CD14-positive monocyte (primary cell): ENCODE measurements around the gene OSBPL10. TPM values are rescaled to one million over a fixed set of nuclear protein-coding genes. Genes with fewer than 3 reads are reported as not detected.

Experiments
- DNase-seq, 3 donors: peaks; one replicate each; pipeline ENCODE4 v3.0.0-alpha.2; 2011 to 2022
- H2AFZ ChIP-seq: 2 replicates; pipeline ENCODE4 v1.6.0; 2012; ENCODE audit warnings: mild to moderate bottlenecking, low read depth, low read length, inconsistent platforms; ENCODE audit not compliant: insufficient read depth, poor library complexity, severe bottlenecking
- H3K27ac ChIP-seq, 2 donors: 1 replicate in 1 of 2; 2 replicates in 1 of 2; pipeline ENCODE4 v1.5.1; 2012 to 2013; ENCODE audit warnings: low read length in 2 of 2, control low read depth in 1 of 2, inconsistent platforms in 1 of 2, low read depth in 1 of 2, mild to moderate bottlenecking in 1 of 2
- H3K27me3 ChIP-seq, 2 donors: one replicate each; pipeline versions ENCODE4 v1.6.0 to v1.6.1; 2011 to 2013; ENCODE audit warnings: low read length in 2 of 2; ENCODE audit not compliant: control insufficient read depth in 2 of 2, insufficient read depth in 2 of 2
- H3K36me3 ChIP-seq, 2 donors: replicated peaks in 1 of 2; 1 replicate in 1 of 2; 2 replicates in 1 of 2; pipeline versions ENCODE4 v1.5.1 to v1.6.1; 2012 to 2013; ENCODE audit warnings: low read length in 2 of 2, control low read depth in 1 of 2, inconsistent platforms in 1 of 2, mild to moderate bottlenecking in 1 of 2; ENCODE audit not compliant: insufficient read depth in 2 of 2, control insufficient read depth in 1 of 2
- H3K4me1 ChIP-seq, 2 donors: 1 replicate in 1 of 2; 2 replicates in 1 of 2; pipeline versions ENCODE4 v1.5.1 to v1.6.1; 2012 to 2013; ENCODE audit warnings: low read length in 2 of 2, control low read depth in 1 of 2, inconsistent platforms in 1 of 2, mild to moderate bottlenecking in 1 of 2, moderate library complexity in 1 of 2; ENCODE audit not compliant: insufficient read depth in 2 of 2, control insufficient read depth in 1 of 2
- H3K4me2 ChIP-seq: replicated peaks from 2 replicates; pipeline ENCODE3; 2012; ENCODE audit warnings: low read length, moderate library complexity, mild to moderate bottlenecking; ENCODE audit not compliant: poor library complexity, severe bottlenecking; ENCODE audit errors: extremely low read depth
- H3K4me3 ChIP-seq, 3 experiments: fragments of 200-600 bp in 1 of 3; sonication (generic) in 1 of 3; replicated peaks in 1 of 3; 1 replicate in 2 of 3; 2 replicates in 1 of 3; pipeline ENCODE4 v1.5.1; 2011 to 2013; ENCODE audit warnings: low read length in 3 of 3, mild to moderate bottlenecking in 3 of 3, control low read depth in 2 of 3, low read depth in 2 of 3, inconsistent platforms in 1 of 3, moderate library complexity in 1 of 3
- H3K79me2 ChIP-seq: 2 replicates; pipeline ENCODE4 v1.6.0; 2012; ENCODE audit warnings: mild to moderate bottlenecking, control low read depth, inconsistent platforms, low read length, moderate library complexity; ENCODE audit not compliant: insufficient read depth
- H3K9ac ChIP-seq: 2 replicates; pipeline ENCODE4 v1.6.0; 2017; ENCODE audit warnings: low read length, mild to moderate bottlenecking; ENCODE audit not compliant: insufficient read depth, poor library complexity, severe bottlenecking
- H3K9me3 ChIP-seq, 2 donors: replicated peaks in 1 of 2; 1 replicate in 1 of 2; 2 replicates in 1 of 2; pipeline versions ENCODE4 v1.5.1 to v1.6.1; 2012 to 2013; ENCODE audit warnings: low read length in 2 of 2, control low read depth in 1 of 2; ENCODE audit not compliant: control insufficient read depth in 1 of 2, insufficient read depth in 1 of 2
- H4K20me1 ChIP-seq: 2 replicates; pipeline ENCODE4 v1.6.0; 2012; ENCODE audit warnings: mild to moderate bottlenecking, low read length, control low read depth, moderate library complexity; ENCODE audit not compliant: insufficient read depth
- H3K27ac Mint-ChIP-seq, 7 donors: one replicate each; pipeline ENCODE4 v1.8.0; 2020; ENCODE audit warnings: mild to moderate bottlenecking in 7 of 7, mixed read lengths in 7 of 7, moderate library complexity in 6 of 7, inconsistent platforms in 2 of 7
- H3K27me3 Mint-ChIP-seq, 3 donors: one replicate each; pipeline ENCODE4 v1.8.0; 2021 to 2022; ENCODE audit warnings: low read depth in 3 of 3, mild to moderate bottlenecking in 3 of 3, mixed read lengths in 3 of 3, moderate library complexity in 3 of 3, inconsistent platforms in 1 of 3
- H3K36me3 Mint-ChIP-seq, 2 donors: one replicate each; pipeline ENCODE4 v1.8.0; 2020; ENCODE audit warnings: mixed read lengths in 2 of 2, inconsistent platforms in 1 of 2, mild to moderate bottlenecking in 1 of 2
- H3K4me1 Mint-ChIP-seq: one replicate; pipeline ENCODE4 v1.8.0; 2020; ENCODE audit warnings: mild to moderate bottlenecking, mixed read lengths
- H3K4me3 Mint-ChIP-seq, 2 donors: one replicate each; pipeline ENCODE4 v1.8.0; 2020; ENCODE audit warnings: mild to moderate bottlenecking in 2 of 2, mixed read lengths in 2 of 2, moderate library complexity in 1 of 2
- H3K9me3 Mint-ChIP-seq, 7 donors: one replicate each; pipeline ENCODE4 v1.8.0; 2020 to 2022; ENCODE audit warnings: mixed read lengths in 7 of 7, mild to moderate bottlenecking in 6 of 7, moderate library complexity in 6 of 7, inconsistent platforms in 2 of 7
- CTCF ChIP-seq: fragments of 200-600 bp; IDR thresholded peaks from one replicate; pipeline ENCODE4 v1.8.0; 2022; ENCODE audit warnings: antibody characterized with exemption, mild to moderate bottlenecking
- WGBS: methylation state at CpG from one replicate; pipeline ENCODE4 v1.1.5; 2013; ENCODE audit warnings: missing lambda C conversion rate; ENCODE audit not compliant: insufficient coverage; 5-methylcytosine and 5-hydroxymethylcytosine counted together
- intact Hi-C, 2 donors: fragments of 100-400 bp; cut with micrococcal nuclease; formaldehyde crosslinking; loops; one replicate each; pipeline versions ENCODE4 v1.15.0 to v1.15.1; 2023
- polyA plus RNA-seq, 3 donors: library from polyadenylated mRNA; depleted of rRNA in 1 of 3; unstranded in 2 of 3; stranded (reverse) in 1 of 3; fragments of 300-500 nt in 2 of 3; fragments of >200 nt in 1 of 3; fragmentation: Illumina TruSeq in 2 of 3; gene quantifications; 1 replicate in 2 of 3; 2 replicates in 1 of 3; pipeline ENCODE4 v1.2.3, GENCODE V29; 2012 to 2021

The OSBPL10 gene
- polyA plus RNA-seq, 3 donors: 0.03 TPM; not detected in 2

- no peak overlapping the region for H3K9ac ChIP-seq
- peaks cover 9% of the 10 kb centered on the region for H3K4me1 Mint-ChIP-seq
- 92% methylated on average over 2 of the region's 2 CpGs for WGBS
These were observed 105.6 kb downstream of the OSBPL10 start for GRCh38 chr3:31875437-31875836.

GRCh38 chr3:31873254-31873820 is 107.7 kb downstream of the OSBPL10 start:
- H3K4me3 ChIP-seq: no peak overlapping the region
- no peak for DNase-seq
- H3K27ac ChIP-seq: no peak overlapping the region
- Mint-ChIP-seq H3K27ac (no peak overlapping the region), H3K9me3 (peaks cover 0 to 8% (median 3%) of the 10 kb centered on the region in 7 donors), H3K4me1 (no peaks in the 10 kb centered on the region), H3K27me3 (peaks cover 0 to 2% (median 0%) of the 10 kb centered on the region in 3 donors), H3K36me3 (no peaks in the 10 kb centered on the region), H3K4me3 (no peak overlapping the region)
- no peaks in the 10 kb centered on the region for H3K4me1 ChIP-seq
- TF ChIP-seq CTCF: no peak
- no peak overlapping the region for H2AFZ ChIP-seq
- no peak overlapping the region for H3K9ac ChIP-seq
- no peaks in the 10 kb centered on the region for H3K27me3 ChIP-seq
- no peak overlapping the region for H3K4me2 ChIP-seq
- no peaks in the 10 kb centered on the region for H4K20me1 ChIP-seq
- intact Hi-C loops: no loop called here
- H3K36me3 ChIP-seq: no peaks in the 10 kb centered on the region
- H3K79me2 ChIP-seq: no peaks in the 10 kb centered on the region
- no peaks in the 10 kb centered on the region for H3K9me3 ChIP-seq
- WGBS: no CpG with 5 or more reads among the region's 5 CpGs

More at GRCh38 chr3:31875437-31875836, 105.6 kb downstream of the OSBPL10 start:
- Histone ChIP-seq H2AFZ (no peak overlapping the region), H3K27me3 (no peaks in the 10 kb centered on the region), H3K79me2 (no peaks in the 10 kb centered on the region), H3K4me2 (no peak overlapping the region), H3K4me1 (peaks cover 0 to 4% of the 10 kb centered on the region in 2 donors), H3K36me3 (no peaks in the 10 kb centered on the region), H4K20me1 (no peaks in the 10 kb centered on the region), H3K4me3 (no peak overlapping the region), H3K27ac (no peak overlapping the region), H3K9me3 (no peaks in the 10 kb centered on the region)
- peaks cover 0 to 6% (median under 1%) of the 10 kb centered on the region in 7 donors for H3K9me3 Mint-ChIP-seq
- no peak overlapping the region for H3K4me3 Mint-ChIP-seq
- TF ChIP-seq CTCF: no peak
- intact Hi-C loops: no loop called here
- no peaks in the 10 kb centered on the region for H3K36me3 Mint-ChIP-seq
- H3K27ac Mint-ChIP-seq: no peak overlapping the region
- no peak for DNase-seq
- peaks cover 0 to 2% (median 0%) of the 10 kb centered on the region in 3 donors for H3K27me3 Mint-ChIP-seq
